Stimulated activated CD8-positive, alpha-beta memory T cell treated with anti-CD3 and anti-CD28 coated beads, Interleukin-12 subunit alpha, Interleukin-12 subunit beta, amount 100 ng/mL, for 24 hours (primary cell): ENCODE data around the gene LDHA.
A peak's percentile ranks its signal among the peaks of the same experiment; 100 is the strongest.
"Not testable (repeated sequence)": the region's sequence is repeated elsewhere in the genome, so short reads cannot be mapped to it uniquely, and the experiment has no call there.

Source experiments
- DNase-seq: peaks from one replicate; pipeline ENCODE4 v3.0.0-alpha.2; 2020; ENCODE audit errors: extremely low read depth

Gene LDHA

DNA sequence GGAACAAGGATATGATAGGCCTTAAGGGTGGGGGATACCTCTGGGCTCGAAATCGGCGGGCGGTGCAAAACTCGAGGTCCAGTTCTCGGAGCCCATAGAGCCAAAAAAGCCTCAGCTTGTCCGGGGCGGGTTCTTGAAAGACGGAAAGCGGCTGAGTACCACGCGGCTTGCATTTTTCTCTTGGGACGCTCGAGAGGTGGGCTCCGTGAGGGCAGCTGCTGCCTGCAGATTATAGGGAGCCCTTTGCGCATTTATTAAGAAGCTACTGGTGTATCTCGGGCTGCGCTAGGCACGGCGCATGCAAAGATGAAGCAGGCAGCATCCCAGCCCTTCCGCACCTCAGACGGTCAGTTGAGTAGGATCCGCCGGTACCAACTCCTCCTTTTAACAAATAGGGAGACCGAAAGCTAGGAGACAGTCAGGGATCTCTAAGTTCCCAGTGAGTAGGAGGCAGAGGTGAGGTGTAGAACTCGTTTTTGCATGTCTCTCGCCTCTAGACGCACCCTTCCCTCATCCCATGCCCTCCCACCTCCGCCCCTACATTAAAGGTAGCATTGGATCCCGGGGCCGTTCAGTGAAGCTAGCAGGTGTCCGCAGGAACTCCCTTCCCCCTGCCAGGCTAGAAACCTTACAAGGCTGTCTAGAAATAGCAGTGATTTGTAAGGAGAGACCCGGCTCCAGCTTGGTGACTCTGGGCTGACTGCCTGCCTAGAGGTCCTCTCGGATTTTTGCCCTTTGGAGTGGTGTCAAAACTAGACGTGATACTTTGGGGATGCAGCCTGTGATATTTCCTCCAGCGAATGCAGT is 768 bp downstream of the LDHA start:
- DNase-seq: no peak

DNA sequence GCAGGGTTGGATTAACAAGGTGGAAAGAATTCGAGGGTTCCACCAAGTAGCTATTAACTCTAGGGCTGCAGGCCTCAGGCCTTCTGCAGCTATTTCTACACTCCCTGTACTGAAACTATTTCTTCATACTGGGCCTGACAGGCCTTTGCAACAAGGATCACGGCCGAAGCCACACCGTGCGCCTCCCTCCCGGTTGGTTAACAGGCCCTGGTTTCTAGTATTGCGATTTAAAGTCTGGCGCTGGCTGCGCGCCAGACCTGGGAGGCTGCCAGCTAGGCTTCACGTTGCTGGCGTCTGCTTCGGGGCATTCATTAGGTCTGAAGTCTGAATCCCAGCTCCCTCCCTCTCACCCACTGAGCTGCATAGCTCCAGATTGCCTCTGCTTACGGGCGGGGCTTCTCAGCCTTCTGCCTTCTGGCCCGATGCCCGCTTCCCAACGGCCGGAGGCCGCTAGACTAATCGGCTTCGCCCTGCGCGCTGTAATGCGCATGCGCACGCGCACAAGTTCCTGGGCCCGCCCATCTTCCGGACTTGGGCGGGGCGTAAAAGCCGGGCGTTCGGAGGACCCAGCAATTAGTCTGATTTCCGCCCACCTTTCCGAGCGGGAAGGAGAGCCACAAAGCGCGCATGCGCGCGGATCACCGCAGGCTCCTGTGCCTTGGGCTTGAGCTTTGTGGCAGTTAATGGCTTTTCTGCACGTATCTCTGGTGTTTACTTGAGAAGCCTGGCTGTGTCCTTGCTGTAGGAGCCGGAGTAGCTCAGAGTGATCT is 1.6 kb downstream of the LDHA start:
- DNase-seq: peak; percentile 76

DNA sequence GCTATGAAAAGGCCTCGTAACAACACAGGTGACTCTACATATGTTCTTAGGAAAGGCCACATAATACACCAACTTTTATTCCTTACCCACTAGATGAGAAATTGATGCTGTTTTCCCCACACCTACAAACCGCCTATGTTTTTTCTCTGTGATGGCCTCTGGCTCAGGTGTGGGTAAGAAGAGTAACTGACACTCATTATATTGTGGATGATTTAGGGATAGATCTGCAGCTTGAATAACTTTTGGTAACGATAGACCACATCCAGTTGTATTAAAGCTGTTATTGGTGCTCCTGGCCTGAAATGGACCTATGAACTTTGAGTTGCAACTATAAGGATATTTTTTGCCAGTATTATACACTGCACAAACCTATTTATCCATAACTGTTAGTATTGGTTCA is 3.6 kb downstream of the LDHA start:
- DNase-seq: no peak

DNA sequence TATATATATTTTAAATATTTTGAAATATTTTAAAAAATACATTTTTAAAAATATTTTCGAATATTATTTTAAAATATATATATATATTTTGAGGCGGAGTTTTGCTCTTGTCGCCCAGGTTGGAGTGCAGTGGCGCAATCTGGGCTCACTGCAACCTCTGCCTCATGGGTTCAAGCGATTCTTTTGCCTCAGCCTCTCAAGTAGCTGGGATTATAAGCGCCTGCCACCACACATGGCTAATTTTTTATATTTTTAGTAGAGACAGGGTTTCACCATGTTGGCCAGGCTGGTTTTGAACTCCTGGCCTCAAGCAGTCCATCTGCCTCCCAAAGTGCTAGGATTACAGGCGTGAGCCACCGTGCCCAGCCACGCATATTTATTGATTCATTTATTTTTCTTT is 6.7 kb downstream of the LDHA start:
- DNase-seq: not testable (repeated sequence)

DNA sequence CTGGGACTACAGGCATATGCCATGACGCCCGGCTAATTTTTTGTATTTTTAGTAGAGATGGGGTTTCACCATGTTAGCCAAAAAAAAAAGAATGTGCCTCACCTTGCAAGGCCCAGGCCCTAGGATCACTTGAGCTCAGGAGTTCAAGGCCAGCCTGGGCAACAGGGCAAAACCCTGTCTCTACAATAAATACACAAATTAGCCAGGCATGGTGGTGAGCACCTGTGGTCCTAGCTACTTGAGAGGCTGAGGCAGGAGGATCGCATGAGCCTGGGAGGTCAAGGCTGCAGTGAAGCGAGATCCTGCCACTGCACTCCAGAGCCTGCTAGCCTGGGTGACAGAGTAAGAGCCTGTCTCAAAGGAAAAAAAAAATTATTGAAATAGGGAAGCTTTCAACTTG is 9.7 kb downstream of the LDHA start:
- DNase-seq: no peak

DNA sequence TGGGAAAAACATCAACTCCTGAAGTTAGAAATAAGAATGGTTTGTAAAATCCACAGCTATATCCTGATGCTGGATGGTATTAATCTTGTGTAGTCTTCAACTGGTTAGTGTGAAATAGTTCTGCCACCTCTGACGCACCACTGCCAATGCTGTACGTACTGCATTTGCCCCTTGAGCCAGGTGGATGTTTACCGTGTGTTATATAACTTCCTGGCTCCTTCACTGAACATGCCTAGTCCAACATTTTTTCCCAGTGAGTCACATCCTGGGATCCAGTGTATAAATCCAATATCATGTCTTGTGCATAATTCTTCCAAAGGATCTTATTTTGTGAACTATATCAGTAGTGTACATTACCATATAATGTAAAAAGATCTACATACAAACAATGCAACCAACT is 13.0 kb downstream of the LDHA start:
- not testable (repeated sequence) for DNase-seq

DNA sequence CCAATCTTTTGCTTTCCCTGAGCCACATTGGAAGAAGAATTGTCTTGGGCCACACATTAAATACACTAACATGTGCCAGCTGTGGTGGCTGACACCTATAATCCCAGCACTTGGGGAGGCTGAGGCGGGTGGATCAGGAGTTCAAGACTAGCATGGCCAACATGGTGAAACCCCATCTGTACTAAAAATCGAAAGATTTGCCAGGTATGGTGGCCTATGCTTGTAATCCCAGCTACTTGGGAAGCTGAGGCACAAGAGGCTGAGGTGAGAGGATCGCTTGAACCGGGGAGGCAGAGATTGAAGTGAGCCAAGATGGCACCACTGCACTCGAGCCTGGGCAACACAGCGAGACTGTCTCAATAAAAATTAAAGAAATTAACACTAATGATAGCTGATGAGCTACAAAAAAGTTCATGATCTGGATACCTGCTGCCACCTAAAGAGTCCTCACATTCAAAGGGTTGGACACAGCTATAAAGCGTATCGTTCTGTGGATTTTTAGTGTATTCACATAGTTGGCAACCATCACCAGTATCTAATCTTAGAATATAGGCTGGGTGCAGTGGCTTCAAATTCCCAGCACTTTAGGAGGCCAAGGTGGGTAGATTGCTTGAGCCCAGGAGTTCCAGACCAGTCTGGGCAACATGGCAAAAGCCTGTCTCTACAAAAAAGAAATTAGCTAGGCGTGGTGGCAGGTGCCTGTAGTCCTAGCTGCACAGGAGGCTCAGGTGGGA is 14.4 kb downstream of the LDHA start:
- DNase-seq: no peak

DNA sequence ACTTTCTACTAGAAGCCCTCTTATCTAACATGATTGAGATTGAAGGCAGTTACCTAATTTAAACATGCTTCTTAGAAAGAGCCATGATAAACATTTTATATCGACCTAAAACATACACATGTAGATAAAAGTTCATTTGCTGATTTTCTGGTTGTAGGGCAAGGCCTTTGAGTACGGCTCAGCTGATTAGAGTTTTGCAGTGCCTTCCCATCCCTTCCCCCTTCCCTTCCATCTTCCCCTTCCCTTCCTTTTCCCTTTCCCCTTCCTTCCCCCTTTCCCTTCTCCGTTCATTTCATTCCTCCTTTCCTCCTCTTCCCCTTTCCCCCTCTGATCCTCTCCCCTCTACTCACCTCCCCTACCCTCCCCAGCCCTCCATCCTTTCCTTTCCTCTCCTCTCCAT is 22.1 kb downstream of the LDHA start:
- DNase-seq: no peak

DNA sequence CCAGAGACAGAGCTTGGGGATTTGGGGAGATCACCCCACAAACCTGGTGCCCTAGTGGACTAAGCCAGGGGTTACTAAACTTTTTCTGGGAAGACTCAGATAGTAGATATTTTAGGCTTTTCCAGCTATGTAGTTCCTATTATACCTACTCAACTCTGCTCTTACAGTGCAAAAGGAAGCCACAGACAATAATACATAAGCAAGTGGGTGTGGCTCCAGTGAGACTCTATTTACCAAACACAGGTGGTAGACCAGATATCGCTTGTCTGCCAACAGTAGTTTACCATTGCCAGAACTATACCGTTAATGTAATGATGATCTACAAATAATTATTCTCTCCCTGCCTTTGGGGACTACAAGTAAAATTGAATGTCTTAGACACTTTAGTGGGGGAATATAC is 24.7 kb downstream of the LDHA start:
- DNase-seq: no peak

DNA sequence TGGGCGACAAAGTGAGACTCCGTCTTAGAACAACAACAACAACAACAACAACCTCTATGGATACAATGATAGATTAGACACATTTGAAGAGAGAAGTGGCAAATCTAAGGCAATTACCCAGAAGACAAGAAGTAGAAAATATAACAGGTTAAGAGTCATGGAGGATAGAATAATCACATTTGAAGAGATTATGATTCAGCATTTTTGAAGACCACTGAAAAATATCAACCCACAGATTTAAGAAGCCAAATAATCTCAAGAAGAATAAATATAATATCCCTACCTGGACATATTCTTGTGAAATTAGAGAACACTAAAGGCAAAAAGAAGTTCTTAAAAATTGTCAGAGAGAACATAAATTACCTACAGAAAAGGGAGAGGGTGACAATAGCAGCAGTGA is 25.7 kb downstream of the LDHA start:
- DNase-seq: no peak

DNA sequence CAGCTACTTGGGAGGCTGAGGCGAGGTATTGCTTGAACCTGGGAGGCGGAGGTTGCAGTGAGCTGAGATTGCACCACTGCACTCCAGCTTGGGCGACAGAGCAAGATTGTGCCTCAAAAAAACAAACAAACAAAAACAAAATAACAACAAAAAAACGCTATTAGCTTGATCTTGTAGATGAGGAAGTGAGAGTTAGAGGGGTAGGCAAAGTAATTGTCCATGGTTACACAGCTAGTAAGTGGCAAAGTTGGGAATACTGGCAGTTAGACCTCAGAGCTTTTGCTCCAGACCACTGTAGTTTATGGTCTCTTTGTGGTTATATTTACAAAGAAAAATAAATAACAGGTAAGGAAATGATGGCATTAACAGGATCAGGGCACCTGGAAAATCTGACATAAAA is 32.9 kb downstream of the LDHA start:
- DNase-seq: no peak

DNA sequence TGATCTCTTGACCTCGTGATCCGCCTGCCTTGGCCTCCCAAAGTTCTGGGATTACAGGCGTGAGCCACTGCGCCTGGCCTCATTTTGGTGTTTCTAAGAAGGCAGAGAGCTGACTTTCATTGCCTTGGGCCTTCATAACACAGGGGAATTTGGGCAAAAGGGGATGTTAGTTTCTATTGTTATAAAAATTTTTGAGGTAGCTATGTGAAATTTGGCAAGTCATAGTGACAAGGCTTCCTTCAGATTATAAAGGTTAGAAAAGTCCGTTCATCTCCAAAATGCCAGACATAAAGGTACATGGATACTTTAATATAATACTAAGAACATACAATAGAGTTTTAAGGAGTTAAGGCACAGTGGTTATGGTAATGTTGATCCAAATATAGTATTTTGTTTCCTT is 35.0 kb downstream of the LDHA start:
- no peak for DNase-seq

DNA sequence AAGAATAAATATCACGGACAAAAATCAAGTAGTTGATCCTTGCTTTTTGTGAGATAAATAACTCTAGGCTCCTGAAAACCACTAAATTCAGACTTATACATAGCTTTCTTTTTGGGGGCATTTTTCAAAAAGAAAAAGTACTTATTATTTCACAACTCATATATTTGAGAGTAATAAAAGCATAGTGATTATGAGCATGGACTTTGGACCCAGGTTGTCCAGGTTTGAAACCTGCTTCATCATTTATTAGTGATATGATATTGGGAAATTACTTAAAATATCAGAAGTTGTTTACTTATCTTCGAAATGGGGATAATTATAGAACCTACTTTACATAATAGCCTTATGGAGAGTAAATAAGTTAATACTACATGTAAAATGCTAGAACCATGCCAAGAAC is 44.3 kb downstream of the LDHA start:
- DNase-seq: no peak

DNA sequence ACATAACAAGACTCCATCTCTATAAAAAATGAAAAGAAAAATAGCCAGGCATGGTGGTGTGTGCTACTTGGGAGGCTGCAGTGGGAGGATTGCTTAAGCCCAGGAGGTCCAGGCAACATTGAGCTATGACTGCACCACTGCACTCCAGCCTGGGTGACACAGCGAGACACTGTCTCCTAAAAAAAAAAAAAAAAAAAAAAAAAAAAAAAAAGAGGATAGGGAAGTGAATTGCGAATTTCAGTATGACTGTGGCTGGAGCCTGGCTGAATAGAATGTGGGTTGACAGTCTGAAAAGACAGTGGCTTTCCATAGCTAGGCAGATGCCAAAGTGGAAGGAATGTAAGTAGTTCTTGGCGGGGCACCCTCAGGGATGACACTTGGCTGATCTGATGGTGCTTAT is 54.9 kb downstream of the LDHA start:
- DNase-seq: no peak

DNA sequence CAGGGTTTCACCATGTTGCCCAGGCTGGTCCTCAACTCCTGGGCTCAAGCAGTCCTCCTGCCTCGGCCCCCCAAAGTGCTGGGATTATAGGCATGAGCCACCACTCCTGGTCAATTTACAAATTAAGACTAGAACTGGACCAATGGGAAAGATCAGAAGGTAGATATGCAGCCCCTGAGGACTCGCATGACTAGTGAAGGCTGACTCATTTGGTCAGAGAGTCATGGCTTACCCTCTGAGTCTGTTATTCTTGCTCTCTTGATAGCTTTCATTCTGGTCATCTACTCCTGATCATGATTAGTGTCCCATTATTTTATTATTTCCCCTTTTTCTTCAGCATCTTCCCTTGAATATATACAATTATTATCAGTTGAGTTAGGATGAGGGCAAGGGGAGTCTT is 58.6 kb downstream of the LDHA start:
- DNase-seq: no peak

DNA sequence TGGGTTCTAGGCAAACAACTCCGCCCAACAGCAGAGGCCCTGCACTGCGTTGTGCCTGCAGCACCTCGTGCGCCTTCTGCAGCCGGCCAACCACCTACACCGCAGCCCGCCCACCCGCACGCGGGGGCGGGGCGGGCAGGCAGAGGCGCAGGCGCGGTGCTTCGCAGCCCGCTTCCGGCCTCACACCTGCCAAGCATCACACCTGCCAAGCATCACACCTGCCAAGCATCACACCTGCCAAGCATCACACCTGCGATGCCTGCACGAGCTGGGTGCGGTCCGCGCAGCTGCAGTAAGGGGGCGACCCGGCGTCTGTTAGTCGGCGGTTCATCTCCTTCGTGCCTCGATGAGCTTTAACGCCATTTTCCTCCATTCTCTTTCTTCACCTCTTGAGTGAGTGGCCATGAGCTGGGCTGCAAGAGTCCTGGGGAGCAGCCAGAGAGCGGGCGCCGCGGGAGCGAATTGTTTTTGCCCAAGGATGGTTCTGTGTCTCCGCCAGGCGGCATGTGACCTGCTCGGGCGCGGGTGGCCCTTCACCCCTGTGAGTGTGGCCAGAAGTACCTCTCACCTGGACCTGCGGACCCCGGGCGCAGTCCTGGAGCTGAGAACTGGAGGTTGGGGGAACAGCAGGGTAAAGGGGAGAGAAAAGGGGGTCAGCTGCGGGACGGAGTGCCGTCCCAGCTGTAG is 61.5 kb downstream of the LDHA start, which contains the start of gene LDHAL6A:
Gene LDHAL6A (plus strand): TSS at position 171 of the 687 bp plus-strand sequence. CDS start 825 bp downstream, outside the sequence.
- DNase-seq: no peak

DNA sequence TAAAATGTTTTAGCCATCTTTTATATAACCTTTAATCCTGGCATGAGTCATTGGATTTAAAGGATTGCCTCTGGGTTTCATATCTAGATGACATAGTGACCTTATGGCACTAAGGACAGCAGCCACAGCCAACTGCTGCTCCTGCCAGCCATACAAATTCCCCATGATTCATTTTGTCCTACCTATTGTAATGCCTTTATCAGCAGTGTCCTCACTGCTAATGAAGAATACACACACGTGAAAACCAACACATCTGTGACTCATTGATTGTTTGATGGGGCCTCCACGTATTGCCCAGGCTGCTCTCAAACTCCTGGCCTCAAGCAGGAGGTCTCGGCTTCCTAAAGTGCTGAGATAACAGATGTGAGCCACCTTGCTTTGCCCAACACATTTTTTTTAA is 63.1 kb downstream of the LDHA start:
- DNase-seq: no peak
